Measurements from ENCODE around the gene FAM185A.
"Not testable (repeated sequence)": the region's sequence is repeated elsewhere in the genome, so short reads cannot be mapped to it uniquely, and the experiment has no call there.

Gene FAM185A

GRCh38 chr7:102778663-102779062 lies 29.9 kb downstream of the FAM185A start:
- not testable (repeated sequence) for DNase-seq (ENCODE audit: low read depth)

- not testable (repeated sequence) for DNase-seq (ENCODE audit: low read depth)
These were observed 32.1 kb downstream of the FAM185A start for GRCh38 chr7:102780926-102781325.

GRCh38 chr7:102788770-102789169 lies 40.0 kb downstream of the FAM185A start:
- not testable (repeated sequence) for DNase-seq (ENCODE audit: low read depth)

GRCh38 chr7:102790364-102791100 lies 41.7 kb downstream of the FAM185A start:
- DNase-seq (ENCODE audit: low read depth), result not testable (repeated sequence)

GRCh38 chr7:102791367-102791766 lies 42.6 kb downstream of the FAM185A start:
- DNase-seq (ENCODE audit: low read depth), result not testable (repeated sequence)

GRCh38 chr7:102791831-102792230 lies 43.0 kb downstream of the FAM185A start:
- not testable (repeated sequence) for DNase-seq (ENCODE audit: low read depth)

GRCh38 chr7:102794567-102794966 lies 45.8 kb downstream of the FAM185A start:
- DNase-seq (ENCODE audit: low read depth), result not testable (repeated sequence)

GRCh38 chr7:102795987-102796595 lies 47.3 kb downstream of the FAM185A start:
- DNase-seq (ENCODE audit: low read depth), result not testable (repeated sequence)

GRCh38 chr7:102806613-102807012 lies 57.8 kb downstream of the FAM185A start:
- DNase-seq (ENCODE audit: low read depth), result no peak

- no peak for DNase-seq (ENCODE audit: low read depth)
These were observed 62.1 kb downstream of the FAM185A start for GRCh38 chr7:102810916-102811315.

- no peak for DNase-seq (ENCODE audit: low read depth)
These were observed 63.3 kb downstream of the FAM185A start for GRCh38 chr7:102811942-102812678.

- no peak for DNase-seq (ENCODE audit: low read depth)
These were observed 64.6 kb downstream of the FAM185A start for GRCh38 chr7:102813191-102814024.

GRCh38 chr7:102814025-102814471 lies 65.2 kb downstream of the FAM185A start:
- no peak for DNase-seq (ENCODE audit: low read depth)

GRCh38 chr7:102817616-102818573 lies 69.1 kb downstream of the FAM185A start:
- no peak for DNase-seq (ENCODE audit: low read depth)

- DNase-seq (ENCODE audit: low read depth), result no peak
These were observed 70.4 kb downstream of the FAM185A start for GRCh38 chr7:102819151-102819550.

- DNase-seq (ENCODE audit: low read depth), result no peak
These were observed 73.4 kb downstream of the FAM185A start for GRCh38 chr7:102821994-102822747.

- no peak for DNase-seq (ENCODE audit: low read depth)
These were observed 74.8 kb downstream of the FAM185A start for GRCh38 chr7:102823390-102824119.

- no peak for DNase-seq (ENCODE audit: low read depth)
These were observed 79.5 kb downstream of the FAM185A start for GRCh38 chr7:102828286-102828685.

GRCh38 chr7:102829075-102829474 lies 80.3 kb downstream of the FAM185A start:
- no peak for DNase-seq (ENCODE audit: low read depth)

Measured in activated gamma-delta T cell treated with anti-CD3 and anti-CD28 coated beads, Interleukin-2, amount 50 U/mL, for 16 hours (primary cell).